ENCODE data around the gene GRAMD2B. TPM values are rescaled to one million over a fixed set of nuclear protein-coding genes. Genes with fewer than 3 reads are reported as not detected.
"Not testable (repeated sequence)": the region's sequence is repeated elsewhere in the genome, so short reads cannot be mapped to it uniquely, and the experiment has no call there.

GRAMD2B gene
- total RNA-seq, 2 experiments from 2014 or later = 4.3 to 7.2 TPM

- DNase-seq (no peak), ATAC-seq (no peak)
- CTCF ChIA-PET = no interaction called here
- no peak overlapping the region for H3K27ac Mint-ChIP-seq
- peaks cover 12% of the 10 kb centered on the region for H3K27me3 Mint-ChIP-seq
- H3K9me3 Mint-ChIP-seq (ENCODE audit: low read depth) = peaks cover 2% of the 10 kb centered on the region
- no peaks in the 10 kb centered on the region for H3K36me3 Mint-ChIP-seq
- no peaks in the 10 kb centered on the region for H3K4me1 Mint-ChIP-seq
- no peak overlapping the region for H3K4me3 Mint-ChIP-seq
Observed at GRCh38 chr5:126395198-126395597, 28.0 kb upstream of the GRAMD2B start.

GRCh38 chr5:126395605-126396004, 27.6 kb upstream of the GRAMD2B start:
- Mint-ChIP-seq H3K4me3 (no peak overlapping the region), H3K9me3 (ENCODE audit: low read depth) (peaks cover 5% of the 10 kb centered on the region), H3K27ac (no peak overlapping the region), H3K36me3 (peaks cover under 1% of the 10 kb centered on the region), H3K27me3 (peaks cover 12% of the 10 kb centered on the region), H3K4me1 (no peaks in the 10 kb centered on the region)
- CTCF ChIA-PET = no interaction called here
- ATAC-seq = no peak
- DNase-seq = no peak

- H3K9me3 Mint-ChIP-seq (ENCODE audit: low read depth); H3K4me3 Mint-ChIP-seq; ATAC-seq; H3K36me3 Mint-ChIP-seq; DNase-seq; H3K27ac Mint-ChIP-seq; H3K4me1 Mint-ChIP-seq; CTCF ChIA-PET: not testable (repeated sequence)
- peaks cover 15% of the 10 kb centered on the region for H3K27me3 Mint-ChIP-seq
Observed at GRCh38 chr5:126396721-126397120, 26.5 kb upstream of the GRAMD2B start.

GRCh38 chr5:126398791-126399190, 24.4 kb upstream of the GRAMD2B start:
- H3K27ac Mint-ChIP-seq = no peak overlapping the region
- CTCF ChIA-PET = no interaction called here
- H3K4me1 Mint-ChIP-seq = no peaks in the 10 kb centered on the region
- no peak for DNase-seq
- no peak for ATAC-seq
- peaks cover 15% of the 10 kb centered on the region for H3K27me3 Mint-ChIP-seq
- H3K4me3 Mint-ChIP-seq = no peak overlapping the region
- H3K9me3 Mint-ChIP-seq (ENCODE audit: low read depth) = peaks cover 7% of the 10 kb centered on the region
- H3K36me3 Mint-ChIP-seq = peaks cover 2% of the 10 kb centered on the region

GRCh38 chr5:126400621-126401251, 22.5 kb upstream of the GRAMD2B start:
- DNase-seq (no peak), ATAC-seq (no peak)
- Mint-ChIP-seq H3K36me3 (peaks cover 2% of the 10 kb centered on the region), H3K4me3 (no peak overlapping the region), H3K27ac (no peak overlapping the region), H3K27me3 (peaks cover 29% of the 10 kb centered on the region), H3K4me1 (no peaks in the 10 kb centered on the region), H3K9me3 (ENCODE audit: low read depth) (peaks cover 7% of the 10 kb centered on the region)
- CTCF ChIA-PET = interaction anchor here (1.4 kb wide), 1 partner anchor 16 kb away, joined by 3 read pairs; no protein-coding TSS in a partner anchor

GRCh38 chr5:126402621-126403555, 20.3 kb upstream of the GRAMD2B start:
- Mint-ChIP-seq H3K4me1 (no peaks in the 10 kb centered on the region), H3K4me3 (no peak overlapping the region), H3K27ac (no peak overlapping the region), H3K36me3 (peaks cover 2% of the 10 kb centered on the region), H3K27me3 (peaks cover 30% of the 10 kb centered on the region), H3K9me3 (ENCODE audit: low read depth) (peaks cover 7% of the 10 kb centered on the region)
- ATAC-seq = no peak
- CTCF ChIA-PET = no interaction called here
- no peak for DNase-seq

GRCh38 chr5:126403876-126404275, 19.3 kb upstream of the GRAMD2B start:
- H3K27me3 Mint-ChIP-seq = peaks cover 23% of the 10 kb centered on the region
- CTCF ChIA-PET = no interaction called here
- H3K27ac Mint-ChIP-seq = no peak overlapping the region
- H3K36me3 Mint-ChIP-seq = peaks cover 2% of the 10 kb centered on the region
- DNase-seq (no peak), ATAC-seq (no peak)
- peaks cover 5% of the 10 kb centered on the region for H3K9me3 Mint-ChIP-seq (ENCODE audit: low read depth)
- H3K4me1 Mint-ChIP-seq = no peaks in the 10 kb centered on the region
- H3K4me3 Mint-ChIP-seq = no peak overlapping the region

GRCh38 chr5:126410623-126411022, 12.6 kb upstream of the GRAMD2B start:
- Mint-ChIP-seq H3K27me3 (peaks cover 27% of the 10 kb centered on the region), H3K27ac (no peak overlapping the region), H3K36me3 (no peaks in the 10 kb centered on the region), H3K4me1 (no peaks in the 10 kb centered on the region), H3K9me3 (ENCODE audit: low read depth) (peaks cover 3% of the 10 kb centered on the region), H3K4me3 (no peak overlapping the region)
- CTCF ChIA-PET = no interaction called here
- ATAC-seq (no peak), DNase-seq (no peak)

- no peak overlapping the region for H3K4me3 Mint-ChIP-seq
- CTCF ChIA-PET = no interaction called here
Observed at GRCh38 chr5:126413856-126414255, 9.4 kb upstream of the GRAMD2B start.

GRCh38 chr5:126414874-126415502, 8.2 kb upstream of the GRAMD2B start:
- peaks cover 5% of the 10 kb centered on the region for H3K4me1 Mint-ChIP-seq
- no peak overlapping the region for H3K4me3 Mint-ChIP-seq
- H3K9me3 Mint-ChIP-seq (ENCODE audit: low read depth) = peaks cover 3% of the 10 kb centered on the region
- no peaks in the 10 kb centered on the region for H3K36me3 Mint-ChIP-seq
- DNase-seq (no peak), ATAC-seq (no peak)
- CTCF ChIA-PET = no interaction called here
- H3K27me3 Mint-ChIP-seq = peaks cover 24% of the 10 kb centered on the region
- no peak overlapping the region for H3K27ac Mint-ChIP-seq

More at GRCh38 chr5:126413856-126414255, 9.4 kb upstream of the GRAMD2B start:
- Mint-ChIP-seq H3K27ac (no peak overlapping the region), H3K27me3 (peaks cover 24% of the 10 kb centered on the region), H3K36me3 (no peaks in the 10 kb centered on the region), H3K9me3 (ENCODE audit: low read depth) (peaks cover 3% of the 10 kb centered on the region), H3K4me1 (no peaks in the 10 kb centered on the region)
- DNase-seq = no peak
- ATAC-seq = no peak

- Mint-ChIP-seq H3K4me1 (peaks cover 5% of the 10 kb centered on the region), H3K27ac (no peak overlapping the region), H3K36me3 (no peaks in the 10 kb centered on the region), H3K4me3 (no peak overlapping the region), H3K9me3 (ENCODE audit: low read depth) (peaks cover 2% of the 10 kb centered on the region), H3K27me3 (peaks cover 19% of the 10 kb centered on the region)
- CTCF ChIA-PET = no interaction called here
- no peak for DNase-seq
- ATAC-seq = no peak
Observed at GRCh38 chr5:126415789-126416188, 7.4 kb upstream of the GRAMD2B start.

- no peak for DNase-seq
- no peak for ATAC-seq
- CTCF ChIA-PET = no interaction called here
- Mint-ChIP-seq H3K4me3 (no peak overlapping the region), H3K27me3 (peaks cover 17% of the 10 kb centered on the region), H3K9me3 (ENCODE audit: low read depth) (peaks cover 2% of the 10 kb centered on the region), H3K36me3 (no peaks in the 10 kb centered on the region), H3K27ac (no peak overlapping the region), H3K4me1 (peaks cover 5% of the 10 kb centered on the region)
Observed at GRCh38 chr5:126416266-126416925, 6.8 kb upstream of the GRAMD2B start.

GRCh38 chr5:126417178-126417577, 6.0 kb upstream of the GRAMD2B start:
- CTCF ChIA-PET = interaction anchor here (0.8 kb wide), 1 partner anchor 29 kb away, joined by 3 read pairs; no protein-coding TSS in a partner anchor
- Mint-ChIP-seq H3K27ac (no peak overlapping the region), H3K4me1 (peaks cover 5% of the 10 kb centered on the region), H3K9me3 (ENCODE audit: low read depth) (peaks cover 2% of the 10 kb centered on the region), H3K36me3 (no peaks in the 10 kb centered on the region), H3K4me3 (no peak overlapping the region), H3K27me3 (peaks cover 13% of the 10 kb centered on the region)
- ATAC-seq = no peak
- DNase-seq = no peak
